ENCODE results near the gene ADAM30.
"Not testable (repeated sequence)": the region's sequence is repeated elsewhere in the genome, so short reads cannot be mapped to it uniquely, and the experiment has no call there.

ADAM30 gene

DNA sequence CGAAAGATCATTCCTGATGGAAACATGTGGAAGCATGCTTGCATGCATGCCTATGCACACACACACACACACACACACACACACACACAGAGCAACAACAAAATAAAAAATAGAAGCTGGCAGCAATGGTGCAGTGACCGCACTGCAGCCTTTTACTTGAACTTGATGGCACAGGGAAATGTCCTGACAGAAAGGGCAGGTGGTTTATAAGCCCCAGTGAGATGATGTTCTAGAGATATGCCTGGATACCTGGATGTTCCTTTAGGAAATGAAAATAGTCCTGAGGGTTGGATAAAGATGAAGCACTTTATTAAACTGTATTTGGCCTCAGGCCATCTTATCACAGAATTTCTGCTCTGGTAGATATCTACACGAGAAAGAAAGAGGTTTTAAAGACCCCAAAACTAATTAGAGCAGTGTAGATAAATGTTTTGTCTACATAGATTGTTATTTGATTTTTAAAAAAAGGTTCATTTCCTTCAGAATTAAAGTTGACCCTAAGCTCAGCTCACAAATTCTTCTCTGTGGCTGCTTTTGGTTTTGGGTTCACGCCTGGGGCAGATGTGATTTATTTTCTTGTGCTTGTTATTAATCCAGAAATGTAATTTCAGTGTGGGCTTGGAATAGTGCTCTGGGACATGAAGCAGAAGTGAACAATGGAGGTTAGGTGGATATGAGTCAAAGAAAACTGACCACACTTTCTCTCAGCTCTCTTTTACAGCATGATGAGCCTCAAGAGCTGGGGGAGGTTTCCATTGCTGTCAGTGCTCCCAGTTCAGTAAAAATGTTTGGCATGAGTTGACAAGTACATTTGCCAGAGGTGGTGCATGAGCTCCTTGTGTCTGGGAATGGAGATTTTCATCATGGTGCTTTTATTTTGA, 22.9 kb downstream of the ADAM30 start:
- DNase-seq = peak; percentile 76

DNA sequence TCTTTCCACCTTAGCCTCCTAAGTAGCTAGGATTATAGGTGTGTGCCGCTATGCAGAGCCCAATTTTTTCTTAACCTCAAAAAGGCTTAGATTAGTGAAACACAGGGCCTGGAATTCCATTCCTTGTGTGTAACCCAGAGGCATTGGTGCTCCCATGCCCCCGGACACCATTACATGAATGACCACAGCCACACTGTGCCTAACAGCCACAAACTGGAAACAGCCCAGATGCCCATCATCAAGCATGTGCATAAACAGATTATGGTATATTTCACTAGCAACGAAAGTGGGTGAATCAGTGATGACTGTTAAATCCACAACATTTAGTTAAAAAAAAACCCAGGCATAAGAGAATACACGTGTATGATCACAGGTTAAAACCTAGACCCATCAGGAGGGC, 24.4 kb downstream of the ADAM30 start:
- DNase-seq = peak; percentile 39

DNA sequence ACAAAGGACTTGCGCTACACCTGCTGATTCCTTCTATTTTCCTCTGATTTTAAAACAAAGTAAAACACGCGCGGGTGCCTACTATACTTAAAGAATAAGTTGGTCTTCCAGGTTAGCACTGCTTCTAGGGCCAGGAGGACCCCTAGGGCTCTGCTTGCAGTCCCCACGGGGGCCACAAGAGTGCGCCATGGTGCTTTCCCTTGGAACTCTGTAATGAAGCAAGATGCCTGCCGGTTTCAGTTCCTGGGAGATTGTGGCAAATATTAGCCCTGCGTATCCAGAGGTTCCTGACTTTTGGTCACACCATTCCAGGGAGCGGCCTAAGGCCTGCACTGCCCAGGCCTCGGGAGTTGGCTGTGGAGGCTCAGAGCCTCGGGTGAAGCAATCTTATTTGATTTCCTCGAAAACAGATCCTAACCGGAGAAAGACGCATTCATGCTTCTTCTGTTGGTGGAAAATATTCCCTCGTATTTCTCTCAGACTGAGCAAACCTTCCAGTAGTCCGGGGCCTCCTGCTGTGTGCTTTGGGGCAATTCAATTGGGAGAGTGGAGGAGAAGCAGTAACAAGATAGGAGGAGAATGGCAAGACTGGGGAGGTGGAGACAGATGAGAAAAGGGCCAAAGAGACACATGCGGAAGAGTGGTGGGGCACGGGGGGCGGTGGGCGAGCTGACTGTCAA, 25.3 kb downstream of the ADAM30 start:
- peak; percentile 77 for DNase-seq

DNA sequence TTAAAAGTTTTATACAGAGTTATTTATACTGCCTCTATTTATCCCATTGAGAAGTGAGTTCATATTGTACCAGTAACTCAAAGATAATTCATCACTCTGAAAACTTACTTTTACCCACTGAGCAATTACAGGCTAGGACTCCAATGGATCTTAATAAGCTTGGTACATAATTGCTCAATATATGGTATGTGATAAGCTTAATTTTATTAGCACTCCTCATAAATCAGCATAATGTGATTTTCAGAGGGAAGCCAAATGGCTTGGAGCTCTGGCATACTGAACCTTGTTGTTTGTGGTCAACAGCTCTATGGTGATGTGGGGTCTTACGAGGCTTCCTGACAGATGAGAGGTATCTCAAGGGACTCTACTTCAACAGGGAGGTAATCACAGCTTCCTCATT, 26.3 kb downstream of the ADAM30 start:
- DNase-seq = no peak

DNA sequence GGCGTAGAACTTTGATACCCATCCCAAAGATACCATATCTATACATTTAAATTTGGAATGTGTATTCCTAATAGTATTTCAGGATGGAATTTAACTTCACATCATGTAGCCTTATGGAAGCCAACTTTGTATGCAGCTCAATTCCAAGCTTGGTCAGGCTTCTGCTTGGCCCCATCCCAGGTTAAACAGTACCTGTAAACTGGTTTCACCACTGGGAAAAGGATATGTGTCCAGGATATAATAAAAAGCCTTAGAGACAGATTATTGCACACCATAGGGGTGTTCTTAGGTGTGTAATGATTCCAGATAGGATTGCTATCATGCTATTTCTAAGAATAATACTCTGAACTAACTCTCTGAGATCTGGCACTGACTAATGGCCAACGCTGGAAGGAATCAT, 28.1 kb downstream of the ADAM30 start:
- no peak for DNase-seq

DNA sequence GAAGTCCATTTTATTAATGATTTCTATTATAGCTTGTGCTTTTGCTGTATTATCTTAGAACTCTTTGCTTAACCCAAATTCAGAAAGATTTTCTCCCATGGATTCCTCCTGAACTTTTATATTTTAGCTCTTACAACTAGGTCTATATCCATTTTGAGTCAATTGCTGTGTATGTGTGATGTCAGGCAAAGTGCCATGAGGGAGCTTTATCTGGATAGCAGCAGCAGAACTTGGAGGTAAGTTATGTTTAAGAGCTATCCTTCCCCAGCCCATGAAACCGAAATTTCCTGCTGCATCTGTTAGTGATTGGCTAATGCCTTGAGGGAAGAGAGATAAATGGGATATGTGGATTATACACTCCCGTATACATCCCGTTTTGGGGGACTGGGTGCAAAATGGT, 29.9 kb downstream of the ADAM30 start:
- no peak for DNase-seq

DNA sequence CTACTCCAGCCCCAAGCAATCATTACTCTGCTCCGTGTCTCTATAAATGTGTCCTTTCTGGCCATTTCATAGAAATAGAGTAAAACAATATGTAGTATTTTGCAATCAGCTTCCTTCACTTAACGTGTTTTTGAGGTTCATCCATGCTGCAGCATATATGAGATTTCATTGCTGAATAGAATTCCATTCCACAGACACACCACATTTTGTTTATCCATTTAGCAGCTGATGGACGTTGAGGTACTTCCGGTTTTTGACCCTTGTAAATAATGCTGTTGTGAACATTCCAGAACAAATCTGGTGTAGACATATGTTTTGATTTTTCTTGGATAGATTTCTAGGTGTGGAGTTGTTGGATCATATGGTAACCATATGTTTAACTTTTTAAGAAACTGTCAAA, 30.7 kb downstream of the ADAM30 start:
- DNase-seq = peak; percentile 74

DNA sequence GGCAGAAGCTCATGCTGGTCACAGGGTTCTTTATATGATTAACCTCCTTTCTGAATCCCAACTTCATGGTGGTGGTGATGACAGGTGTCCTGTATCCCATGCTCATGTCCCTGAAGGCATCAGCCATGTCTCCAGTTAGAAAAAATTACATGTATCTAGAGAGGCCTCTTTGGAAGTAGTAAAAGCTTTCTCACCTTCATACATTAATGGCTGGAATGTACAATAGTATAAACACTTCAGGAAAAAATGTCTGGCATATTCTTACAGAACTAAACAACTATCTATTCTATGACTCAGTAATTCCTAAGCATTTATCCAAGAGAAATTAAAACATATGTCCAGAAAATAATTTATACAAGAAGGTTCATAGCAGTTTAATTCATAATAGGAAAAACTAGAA, 34.0 kb downstream of the ADAM30 start:
- no peak for DNase-seq

DNA sequence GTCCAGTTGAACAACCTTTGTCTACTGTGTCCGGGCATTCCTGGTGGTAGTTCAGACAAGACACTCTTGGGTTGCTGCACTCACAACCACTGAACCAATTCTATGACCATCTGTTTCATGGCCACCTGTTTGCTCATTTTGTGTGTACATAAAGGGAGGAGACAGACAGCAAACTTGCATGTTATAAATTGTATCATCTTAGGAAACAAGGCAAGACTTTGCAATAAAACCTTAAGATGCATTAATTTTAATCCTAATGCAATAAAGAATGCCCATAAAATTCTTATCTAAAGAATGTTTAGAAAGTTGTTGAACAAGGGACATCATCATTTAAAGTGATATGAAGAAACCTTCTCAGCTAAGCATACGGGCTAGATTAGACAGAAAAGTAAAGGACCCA, 34.8 kb downstream of the ADAM30 start:
- DNase-seq = no peak

DNA sequence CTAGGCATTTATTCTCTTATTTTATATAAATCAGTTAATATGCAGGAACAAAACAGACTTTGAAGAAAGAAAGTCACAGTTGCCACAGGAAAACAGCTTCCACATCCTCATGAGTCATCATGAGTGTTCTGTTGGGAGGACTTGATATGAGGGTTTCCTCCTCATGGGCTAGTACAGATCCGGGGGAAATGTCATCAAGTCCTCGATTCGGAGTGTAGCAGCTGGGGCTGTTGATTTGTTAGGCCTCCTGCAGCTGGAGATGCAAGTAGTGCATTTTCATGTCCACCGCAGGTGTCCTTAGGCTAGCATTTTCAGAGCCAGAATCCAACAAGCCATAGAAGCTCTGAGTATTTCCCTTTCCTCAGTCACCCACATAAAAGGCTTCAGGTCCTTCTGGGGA, 36.7 kb downstream of the ADAM30 start:
- peak; percentile 74 for DNase-seq

DNA sequence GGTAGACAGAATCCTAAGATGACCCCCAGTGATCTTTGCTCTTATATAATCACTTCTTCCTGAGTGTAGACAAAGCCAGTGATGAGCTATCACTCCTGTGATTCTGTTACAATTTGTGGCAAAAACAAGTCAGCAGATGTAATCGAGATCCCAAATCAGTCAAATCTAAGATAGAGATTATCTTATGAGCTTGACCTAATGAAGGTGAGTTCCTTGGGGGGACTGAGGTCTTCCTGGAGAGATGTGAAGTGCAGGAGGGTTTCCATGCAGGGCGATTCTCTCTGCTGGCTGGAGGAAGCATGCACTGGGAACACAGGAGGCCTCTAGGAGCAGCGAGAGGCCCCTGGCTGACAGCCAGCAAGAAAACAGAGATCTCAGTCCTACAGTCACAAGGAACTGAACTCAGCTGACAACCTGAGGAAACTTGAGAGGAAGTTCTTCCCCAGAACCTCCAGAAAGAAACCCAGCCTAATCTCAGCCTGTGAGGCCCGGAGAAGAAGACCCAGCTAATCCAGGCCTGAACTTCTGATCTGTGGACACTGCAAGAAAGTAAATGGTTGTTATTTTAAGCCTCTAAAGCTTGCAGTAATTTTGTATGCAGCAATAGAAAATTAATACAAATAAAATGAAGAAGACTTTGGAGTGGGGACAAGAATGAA, 37.6 kb downstream of the ADAM30 start:
- DNase-seq = not testable (repeated sequence)

DNA sequence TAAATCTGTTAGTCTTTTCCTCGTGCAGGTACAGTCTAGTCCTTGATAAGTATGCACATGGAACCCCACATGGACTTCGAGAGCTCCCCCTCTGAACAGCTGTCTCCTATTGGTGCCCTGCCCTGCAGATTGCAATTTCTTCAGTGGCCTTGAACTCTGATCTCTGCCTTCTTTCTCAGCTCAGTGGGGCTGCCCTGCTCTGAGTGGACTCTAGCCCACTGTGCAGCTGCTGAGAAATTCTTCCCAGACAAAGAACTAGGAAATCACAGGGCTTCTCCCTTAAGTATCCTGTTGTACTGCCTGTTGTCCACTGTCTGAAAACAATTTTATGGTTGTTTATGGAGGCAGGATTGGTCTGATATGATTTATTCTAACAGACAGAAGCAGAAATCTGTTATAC, 38.2 kb downstream of the ADAM30 start:
- DNase-seq = no peak

DNA sequence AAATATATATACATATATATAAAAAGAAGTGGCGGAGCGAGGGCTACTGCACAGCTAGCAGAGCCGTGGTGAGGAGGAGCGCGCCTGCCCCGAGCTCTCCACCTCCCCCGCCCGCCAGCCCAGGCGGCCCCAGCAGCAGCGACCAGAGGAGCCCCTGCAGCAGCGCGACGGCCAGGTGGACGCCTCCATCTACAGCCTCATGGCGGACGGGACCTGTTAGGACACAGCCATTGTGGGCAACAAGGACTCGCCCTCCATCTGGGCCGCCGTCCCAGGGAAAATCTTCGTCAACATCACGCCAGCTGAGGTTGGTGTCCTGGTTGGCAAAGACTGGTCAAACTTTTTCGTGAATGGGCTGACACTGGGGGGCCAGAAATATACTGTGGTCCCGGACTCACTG, 43.2 kb downstream of the ADAM30 start:
- no peak for DNase-seq

DNA sequence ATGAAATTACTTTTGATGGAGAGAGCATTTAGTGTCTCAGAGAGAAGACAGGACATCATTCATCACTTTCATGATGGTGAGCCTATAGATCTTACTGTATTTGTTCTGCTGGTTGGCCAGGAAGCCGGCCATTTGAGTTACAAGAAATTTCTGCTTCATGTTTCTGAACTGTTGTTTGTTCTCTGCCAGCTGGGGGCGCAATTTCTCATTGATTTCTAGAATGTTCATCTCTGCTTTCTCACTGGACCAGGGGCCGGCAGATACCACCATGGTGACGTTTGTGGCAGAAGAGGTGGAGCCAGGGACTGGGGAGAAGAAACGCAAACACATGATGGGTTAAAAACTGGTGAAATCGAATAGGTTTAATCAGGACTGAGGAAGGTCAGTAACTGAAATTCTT, 52.1 kb downstream of the ADAM30 start:
- DNase-seq = peak; percentile 6

All from EL (cell line).